Endothelial cell of umbilical vein (primary cell): ENCODE data around the gene MT1X.

Experiments used
- POLR2A ChIP-seq: IDR thresholded peaks from 2 replicates; pipeline ENCODE4 v1.6.1; 2012; ENCODE audit warnings: low read depth, mild to moderate bottlenecking, control low read depth, low read length
- POLR2AphosphoS5 ChIP-seq: IDR thresholded peaks from 2 replicates; pipeline ENCODE4 v1.6.1; 2012; ENCODE audit warnings: low read depth, mild to moderate bottlenecking, control low read depth, low read length, moderate library complexity; ENCODE audit not compliant: insufficient read depth

- TF ChIP-seq POLR2A (no peak), POLR2AphosphoS5 (no peak)
Observed at GRCh38 chr16:56632848-56633365, 49.4 kb upstream of the MT1X start.
